ENCODE measurements around the gene GSAP. TPM values are rescaled to one million over a fixed set of nuclear protein-coding genes. Genes with fewer than 3 reads are reported as not detected.

GSAP gene
- total and polyA plus RNA-seq, 2 donors (not counting 1 experiment from before 2014, with no cell fraction given) = 4.4 to 21.5 TPM

DNA sequence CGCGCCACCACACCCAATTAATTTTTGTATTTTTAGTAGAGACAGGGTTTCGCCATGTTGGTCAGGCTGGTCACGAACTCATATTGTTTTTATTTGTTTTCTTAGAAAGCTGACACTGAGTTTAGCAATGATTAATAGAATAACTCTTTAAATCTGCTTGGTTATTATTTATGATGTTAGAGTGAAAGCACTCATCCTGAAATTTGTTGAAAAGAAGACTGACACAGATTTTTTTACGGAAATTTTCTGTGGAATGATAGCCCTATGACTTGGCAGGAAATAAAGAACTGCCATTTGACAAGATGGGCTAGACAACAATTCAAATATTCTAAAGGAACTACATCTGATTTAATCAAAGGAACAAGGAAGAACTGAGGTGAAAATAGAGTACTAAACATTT is 4.3 kb upstream of the GSAP start:
- Histone ChIP-seq H3K4me2 (ENCODE audit: extremely low read depth, insufficient read depth, low read length) (no peak overlapping the region), H3K79me2 (ENCODE audit: control insufficient read depth, insufficient read depth, low read length) (no peaks in the 10 kb centered on the region), H2AFZ (ENCODE audit: low read length) (no peak overlapping the region), H3K9me3 (ENCODE audit: control insufficient read depth, insufficient read depth, low read depth, low read length) (no peaks in the 10 kb centered on the region), H3K4me3 (replicated peaks in 1 of 4; ENCODE audit: control extremely low read depth in 1 of 4, insufficient read depth in 1 of 4, low read depth in 3 of 4, low read length in 4 of 4) (no peak overlapping the region), H3K27me3 (ENCODE audit: control insufficient read depth, insufficient read depth, low read length) (no peaks in the 10 kb centered on the region), H3K36me3 (ENCODE audit: control insufficient read depth, insufficient read depth, low read length) (no peaks in the 10 kb centered on the region), H3K9ac (ENCODE audit: insufficient read depth, low read length) (no peak overlapping the region), H3K4me1 (ENCODE audit: control insufficient read depth, extremely low read depth, insufficient read depth, low read length) (peaks cover 2% of the 10 kb centered on the region), H3K27ac (ENCODE audit: insufficient read depth, low read length) (no peak overlapping the region), H4K20me1 (ENCODE audit: control insufficient read depth, extremely low read depth, insufficient read depth, low read length) (no peaks in the 10 kb centered on the region)
- TF ChIP-seq, protein P1, sequence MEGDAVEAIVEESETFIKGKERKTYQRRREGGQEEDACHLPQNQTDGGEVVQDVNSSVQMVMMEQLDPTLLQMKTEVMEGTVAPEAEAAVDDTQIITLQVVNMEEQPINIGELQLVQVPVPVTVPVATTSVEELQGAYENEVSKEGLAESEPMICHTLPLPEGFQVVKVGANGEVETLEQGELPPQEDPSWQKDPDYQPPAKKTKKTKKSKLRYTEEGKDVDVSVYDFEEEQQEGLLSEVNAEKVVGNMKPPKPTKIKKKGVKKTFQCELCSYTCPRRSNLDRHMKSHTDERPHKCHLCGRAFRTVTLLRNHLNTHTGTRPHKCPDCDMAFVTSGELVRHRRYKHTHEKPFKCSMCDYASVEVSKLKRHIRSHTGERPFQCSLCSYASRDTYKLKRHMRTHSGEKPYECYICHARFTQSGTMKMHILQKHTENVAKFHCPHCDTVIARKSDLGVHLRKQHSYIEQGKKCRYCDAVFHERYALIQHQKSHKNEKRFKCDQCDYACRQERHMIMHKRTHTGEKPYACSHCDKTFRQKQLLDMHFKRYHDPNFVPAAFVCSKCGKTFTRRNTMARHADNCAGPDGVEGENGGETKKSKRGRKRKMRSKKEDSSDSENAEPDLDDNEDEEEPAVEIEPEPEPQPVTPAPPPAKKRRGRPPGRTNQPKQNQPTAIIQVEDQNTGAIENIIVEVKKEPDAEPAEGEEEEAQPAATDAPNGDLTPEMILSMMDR (conservative IDR thresholded peaks at IDR 0.05 in 1 of 2, IDR thresholded peaks at IDR 0.05 in 1 of 2; ENCODE audit: low read depth in 1 of 2, low read length in 2 of 2) = no peak
- no peak for TF ChIP-seq EZH2 (IDR thresholded peaks at IDR 0.05; ENCODE audit: low read length, missing control alignments)
- DNase-seq (ENCODE audit: low read depth in 2 of 2) = no peak

DNA sequence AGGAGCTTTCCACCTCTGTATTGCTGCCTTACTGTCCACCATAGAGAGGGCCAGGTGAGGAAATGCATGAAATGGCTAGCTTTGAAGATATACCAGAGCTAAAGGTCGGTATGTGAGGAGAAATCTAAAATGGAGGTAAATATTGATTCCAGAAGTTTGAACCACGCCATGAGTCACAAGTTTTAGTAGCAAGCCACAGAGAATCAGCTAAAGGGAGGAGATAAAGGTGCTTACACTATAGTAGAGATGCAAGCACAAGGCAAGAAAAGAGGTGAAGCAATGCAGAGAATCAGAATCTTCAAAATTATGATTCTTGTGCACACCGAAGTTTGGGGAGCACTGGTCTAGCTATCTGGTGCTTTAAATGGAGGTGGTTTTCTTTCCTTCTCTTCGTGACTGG is 3.0 kb upstream of the GSAP start:
- Histone ChIP-seq H2AFZ (ENCODE audit: low read length) (no peak overlapping the region), H3K4me2 (ENCODE audit: extremely low read depth, insufficient read depth, low read length) (no peak overlapping the region), H3K4me3 (replicated peaks in 1 of 4; ENCODE audit: control extremely low read depth in 1 of 4, insufficient read depth in 1 of 4, low read depth in 3 of 4, low read length in 4 of 4) (no peak overlapping the region), H3K9me3 (ENCODE audit: control insufficient read depth, insufficient read depth, low read depth, low read length) (no peaks in the 10 kb centered on the region), H4K20me1 (ENCODE audit: control insufficient read depth, extremely low read depth, insufficient read depth, low read length) (no peaks in the 10 kb centered on the region), H3K9ac (ENCODE audit: insufficient read depth, low read length) (no peak overlapping the region), H3K36me3 (ENCODE audit: control insufficient read depth, insufficient read depth, low read length) (no peaks in the 10 kb centered on the region), H3K27me3 (ENCODE audit: control insufficient read depth, insufficient read depth, low read length) (no peaks in the 10 kb centered on the region), H3K27ac (ENCODE audit: insufficient read depth, low read length) (no peak overlapping the region), H3K79me2 (ENCODE audit: control insufficient read depth, insufficient read depth, low read length) (no peaks in the 10 kb centered on the region), H3K4me1 (ENCODE audit: control insufficient read depth, extremely low read depth, insufficient read depth, low read length) (peaks cover 4% of the 10 kb centered on the region)
- DNase-seq (ENCODE audit: low read depth in 2 of 2) = no peak
- TF ChIP-seq, protein P1 (conservative IDR thresholded peaks at IDR 0.05 in 1 of 2, IDR thresholded peaks at IDR 0.05 in 1 of 2; ENCODE audit: low read depth in 1 of 2, low read length in 2 of 2) = no peak
- TF ChIP-seq EZH2 (IDR thresholded peaks at IDR 0.05; ENCODE audit: low read length, missing control alignments) = no peak

DNA sequence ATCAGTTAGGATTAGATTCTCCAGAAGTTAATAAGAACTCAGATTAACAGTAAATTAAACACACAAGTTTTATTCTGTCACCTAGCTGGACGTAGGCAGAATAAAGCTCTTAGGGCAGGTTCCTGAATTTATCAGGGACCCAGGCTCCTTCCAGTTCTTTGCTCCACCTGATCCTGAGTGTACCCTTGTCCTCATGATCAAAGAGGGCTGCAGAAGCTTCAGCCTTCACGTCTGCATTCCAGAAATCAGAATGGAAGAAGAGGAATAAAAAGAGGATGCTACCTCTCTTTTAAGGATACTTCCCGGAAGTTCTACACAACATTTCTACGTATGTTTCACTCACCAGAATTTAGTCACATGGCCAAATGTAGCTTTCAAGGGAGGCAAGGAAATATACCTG is 1.7 kb upstream of the GSAP start:
- Histone ChIP-seq H3K4me1 (ENCODE audit: control insufficient read depth, extremely low read depth, insufficient read depth, low read length) (peaks cover 4% of the 10 kb centered on the region), H3K27me3 (ENCODE audit: control insufficient read depth, insufficient read depth, low read length) (no peaks in the 10 kb centered on the region), H3K4me2 (ENCODE audit: extremely low read depth, insufficient read depth, low read length) (no peak overlapping the region), H4K20me1 (ENCODE audit: control insufficient read depth, extremely low read depth, insufficient read depth, low read length) (no peaks in the 10 kb centered on the region), H3K36me3 (ENCODE audit: control insufficient read depth, insufficient read depth, low read length) (no peaks in the 10 kb centered on the region), H3K9ac (ENCODE audit: insufficient read depth, low read length) (no peak overlapping the region), H3K27ac (ENCODE audit: insufficient read depth, low read length) (no peak overlapping the region), H3K9me3 (ENCODE audit: control insufficient read depth, insufficient read depth, low read depth, low read length) (no peaks in the 10 kb centered on the region), H2AFZ (ENCODE audit: low read length) (no peak overlapping the region), H3K4me3 (replicated peaks in 1 of 4; ENCODE audit: control extremely low read depth in 1 of 4, insufficient read depth in 1 of 4, low read depth in 3 of 4, low read length in 4 of 4) (no peak overlapping the region), H3K79me2 (ENCODE audit: control insufficient read depth, insufficient read depth, low read length) (no peaks in the 10 kb centered on the region)
- no peak for TF ChIP-seq EZH2 (IDR thresholded peaks at IDR 0.05; ENCODE audit: low read length, missing control alignments)
- TF ChIP-seq, protein P1 (conservative IDR thresholded peaks at IDR 0.05 in 1 of 2, IDR thresholded peaks at IDR 0.05 in 1 of 2; ENCODE audit: low read depth in 1 of 2, low read length in 2 of 2) = no peak
- DNase-seq (ENCODE audit: low read depth in 2 of 2) = no peak

Data from fibroblast of lung (primary cell).